ENCODE measurements around the gene FSTL3. TPM values are rescaled to one million over a fixed set of nuclear protein-coding genes. Genes with fewer than 3 reads are reported as not detected.

FSTL3 gene
- total RNA-seq, 1 experiment from 2014 or later, result 6.8 TPM

- H3K27me3 Mint-ChIP-seq (ENCODE audit: low read depth), result peaks cover 14% of the 10 kb centered on the region
- Histone ChIP-seq H4K8ac (replicated peaks; ENCODE audit: insufficient read length, low read depth, low read length) (no peak overlapping the region), H2BK120ac (ENCODE audit: low read depth, low read length, poor library complexity, severe bottlenecking) (no peak overlapping the region), H3K79me2 (ENCODE audit: insufficient read depth, low read length) (no peaks in the 10 kb centered on the region), H4K91ac (ENCODE audit: insufficient read length, low read depth, low read length) (no peak overlapping the region), H3K27ac (ENCODE audit: insufficient read length, low read depth, low read length) (no peak overlapping the region), H4K5ac (ENCODE audit: insufficient read length, low read depth, low read length) (no peak overlapping the region), H3K18ac (ENCODE audit: insufficient read length, low read depth, low read length) (no peak overlapping the region), H2BK15ac (ENCODE audit: low read depth, low read length) (no peak overlapping the region), H3K4ac (ENCODE audit: low read depth, low read length) (no peak overlapping the region), H3K27me3 (ENCODE audit: insufficient read depth, low read length) (no peaks in the 10 kb centered on the region; the same call in 1 of the 2 replicates), H3K79me1 (ENCODE audit: insufficient read depth, low read depth, low read length, poor library complexity, severe bottlenecking) (no peaks in the 10 kb centered on the region), H2BK20ac (ENCODE audit: low read depth, low read length, poor library complexity, severe bottlenecking) (no peak overlapping the region), H3T11ph (ENCODE audit: low read length) (no peak overlapping the region), H3K23me2 (ENCODE audit: insufficient read length, low read depth, low read length, poor library complexity, severe bottlenecking) (no peaks in the 10 kb centered on the region), H2BK5ac (ENCODE audit: insufficient read length, low read length) (no peak overlapping the region), H3K9ac (ENCODE audit: extremely low read depth, insufficient read length, low read length) (no peak overlapping the region), H3K23ac (ENCODE audit: insufficient read length, low read depth, low read length) (no peak overlapping the region), H3K14ac (ENCODE audit: insufficient read depth, low read length) (no peak overlapping the region; the same call in 1 of the 2 replicates), H3K56ac (ENCODE audit: insufficient read length, low read depth, low read length) (no peak overlapping the region), H3K4me1 (ENCODE audit: insufficient read depth, low read length) (no peaks in the 10 kb centered on the region), H3K4me2 (ENCODE audit: insufficient read depth, insufficient read length, low read length) (no peak overlapping the region), H3K9me3 (ENCODE audit: control insufficient read depth, low read depth, low read length) (no peaks in the 10 kb centered on the region), H4K20me1 (ENCODE audit: control insufficient read depth, insufficient read depth, insufficient read length) (no peaks in the 10 kb centered on the region), H2BK12ac (ENCODE audit: insufficient read length, low read depth, low read length) (no peak overlapping the region), H2AFZ (ENCODE audit: low read length) (no peak overlapping the region), H2AK5ac (ENCODE audit: insufficient read length, low read length) (no peak overlapping the region)
- H3K36me3 Mint-ChIP-seq (ENCODE audit: insufficient read depth in 1 of 3, low read depth in 3 of 3), result peaks cover 7 to 22% (median 8%) of the 10 kb centered on the region in 3 experiments
- no peak for TF ChIP-seq CTCF (conservative IDR thresholded peaks at IDR 0.05)
- H3K4me1 Mint-ChIP-seq, result peaks cover 4 to 5% of the 10 kb centered on the region in 2 experiments; a peak in 3 of 4 replicates
- H3K9me3 Mint-ChIP-seq, result no peaks in the 10 kb centered on the region
- no peak overlapping the region for H3K4me3 Mint-ChIP-seq
- no peak for DNase-seq
- no CpG with 5 or more reads among the region's 70 CpGs for WGBS (ENCODE audit: extremely low coverage, insufficient read length, low lambda C conversion rate)
- H3K27ac Mint-ChIP-seq, result no peak overlapping the region
Observed at GRCh38 chr19:642767-643727, 33.1 kb upstream of the FSTL3 start.

Measured in H9 (cell line).